Sigmoid colon (tissue), 3 donors: ENCODE measurements around the gene IKZF1.

ENCODE experiments used
- CTCF ChIP-seq, 4 experiments: fragments of 450-650 bp in 3 of 4; fragments of 200-600 bp in 1 of 4; IDR thresholded peaks; one replicate each; pipeline ENCODE4 v1.5.1; 2016 to 2019; ENCODE audit warnings: antibody characterized with exemption in 4 of 4, mild to moderate bottlenecking in 3 of 4, moderate library complexity in 2 of 4
- POLR2A ChIP-seq, 2 donors: fragments of 450-650 bp; IDR thresholded peaks; one replicate each; pipeline ENCODE4 v1.6.1; 2016; ENCODE audit warnings: antibody characterized with exemption in 2 of 2, mild to moderate bottlenecking in 2 of 2, moderate library complexity in 2 of 2

- TF ChIP-seq CTCF (IDR thresholded peaks at IDR 0.05): no peak
- TF ChIP-seq POLR2A (IDR thresholded peaks at IDR 0.05): no peak
Measured at GRCh38 chr7:50261593-50261992, 42.9 kb upstream of the IKZF1 start.
